ENCODE data around the gene COL28A1. TPM values are rescaled to one million over a fixed set of nuclear protein-coding genes. Genes with fewer than 3 reads are reported as not detected.

Gene COL28A1
- polyA plus RNA-seq, 1 experiment = 0.04 TPM

DNA sequence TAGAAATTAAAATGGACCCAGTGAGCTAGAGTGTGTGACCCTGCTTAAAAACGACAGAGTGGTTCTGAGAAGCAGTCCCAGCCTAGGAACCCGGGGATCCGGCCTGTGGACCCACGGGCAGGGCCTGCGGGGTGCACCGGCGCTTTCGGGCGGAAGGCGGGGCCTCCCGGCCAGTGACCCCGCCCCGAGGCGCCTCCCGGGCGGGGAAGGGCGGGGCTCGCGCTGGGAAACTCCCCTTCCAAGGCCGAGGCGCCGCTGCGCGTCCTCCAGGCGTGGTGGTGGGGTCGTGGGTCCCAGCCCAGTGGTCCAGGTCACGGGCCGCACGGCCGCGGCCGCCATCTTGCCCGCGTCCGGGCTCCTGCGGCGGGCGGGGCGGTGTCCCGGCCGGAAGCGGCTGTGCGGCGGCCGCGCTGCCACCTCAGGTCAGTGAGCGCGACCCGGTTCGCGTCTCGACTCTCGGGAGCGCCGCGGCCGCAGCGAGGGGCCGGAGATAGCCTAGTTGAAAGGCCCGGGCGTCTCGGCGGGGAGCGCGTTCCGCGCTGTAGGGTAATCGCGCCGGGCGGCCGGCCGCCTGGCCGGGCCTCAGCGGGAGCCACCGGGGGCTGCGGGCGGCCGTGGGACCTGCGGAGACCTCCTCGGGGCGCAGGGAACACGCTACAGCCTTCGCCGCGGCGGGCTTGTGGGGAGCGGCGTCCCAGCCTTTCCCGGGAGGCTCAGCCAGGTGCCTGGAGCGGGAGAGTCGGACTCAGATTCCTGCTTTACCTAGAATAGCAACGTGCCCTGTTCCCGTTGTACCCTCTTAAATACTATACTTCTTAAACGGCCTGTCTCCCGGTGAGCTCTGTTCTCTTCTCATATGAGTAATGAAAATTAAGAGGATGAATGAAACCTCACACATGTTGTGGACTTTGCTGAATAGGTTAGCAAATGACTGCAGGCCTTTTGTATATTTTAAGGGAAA lies 31.3 kb upstream of the COL28A1 start, which contains the start of gene MIOS:
MIOS (plus strand) TSS at position 234 of the 961 bp plus-strand sequence. CDS start 5,592 bp downstream, outside the sequence.
- TF ChIP-seq, protein P1, sequence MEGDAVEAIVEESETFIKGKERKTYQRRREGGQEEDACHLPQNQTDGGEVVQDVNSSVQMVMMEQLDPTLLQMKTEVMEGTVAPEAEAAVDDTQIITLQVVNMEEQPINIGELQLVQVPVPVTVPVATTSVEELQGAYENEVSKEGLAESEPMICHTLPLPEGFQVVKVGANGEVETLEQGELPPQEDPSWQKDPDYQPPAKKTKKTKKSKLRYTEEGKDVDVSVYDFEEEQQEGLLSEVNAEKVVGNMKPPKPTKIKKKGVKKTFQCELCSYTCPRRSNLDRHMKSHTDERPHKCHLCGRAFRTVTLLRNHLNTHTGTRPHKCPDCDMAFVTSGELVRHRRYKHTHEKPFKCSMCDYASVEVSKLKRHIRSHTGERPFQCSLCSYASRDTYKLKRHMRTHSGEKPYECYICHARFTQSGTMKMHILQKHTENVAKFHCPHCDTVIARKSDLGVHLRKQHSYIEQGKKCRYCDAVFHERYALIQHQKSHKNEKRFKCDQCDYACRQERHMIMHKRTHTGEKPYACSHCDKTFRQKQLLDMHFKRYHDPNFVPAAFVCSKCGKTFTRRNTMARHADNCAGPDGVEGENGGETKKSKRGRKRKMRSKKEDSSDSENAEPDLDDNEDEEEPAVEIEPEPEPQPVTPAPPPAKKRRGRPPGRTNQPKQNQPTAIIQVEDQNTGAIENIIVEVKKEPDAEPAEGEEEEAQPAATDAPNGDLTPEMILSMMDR (IDR thresholded peaks at IDR 0.05; ENCODE audit: low read depth, low read length) = no peak
- no peak within 1 kb of the TSS for H3K27ac ChIP-seq (ENCODE audit: low read depth, low read length)
- CTCF ChIA-PET = interaction anchor here (1.2 to 1.6 kb wide), 2 partner anchors 144 to 464 kb away, joined by 3 to 7 read pairs; no protein-coding TSS in a partner anchor
- peak; percentile 26 for DNase-seq (ENCODE audit: low read depth, low spot score)
- H3K27me3 ChIP-seq (ENCODE audit: control insufficient read depth, insufficient read depth, low read length) = no peaks in the 10 kb centered on the region
- H3K4me3 ChIP-seq (ENCODE audit: low read depth, low read length) = peak within 1 kb of the TSS; percentile 74
- POLR2A ChIA-PET = no interaction called here
- H3K9me3 ChIP-seq (ENCODE audit: control insufficient read depth, insufficient read depth, low read length) = no peaks in the 10 kb centered on the region

DNA sequence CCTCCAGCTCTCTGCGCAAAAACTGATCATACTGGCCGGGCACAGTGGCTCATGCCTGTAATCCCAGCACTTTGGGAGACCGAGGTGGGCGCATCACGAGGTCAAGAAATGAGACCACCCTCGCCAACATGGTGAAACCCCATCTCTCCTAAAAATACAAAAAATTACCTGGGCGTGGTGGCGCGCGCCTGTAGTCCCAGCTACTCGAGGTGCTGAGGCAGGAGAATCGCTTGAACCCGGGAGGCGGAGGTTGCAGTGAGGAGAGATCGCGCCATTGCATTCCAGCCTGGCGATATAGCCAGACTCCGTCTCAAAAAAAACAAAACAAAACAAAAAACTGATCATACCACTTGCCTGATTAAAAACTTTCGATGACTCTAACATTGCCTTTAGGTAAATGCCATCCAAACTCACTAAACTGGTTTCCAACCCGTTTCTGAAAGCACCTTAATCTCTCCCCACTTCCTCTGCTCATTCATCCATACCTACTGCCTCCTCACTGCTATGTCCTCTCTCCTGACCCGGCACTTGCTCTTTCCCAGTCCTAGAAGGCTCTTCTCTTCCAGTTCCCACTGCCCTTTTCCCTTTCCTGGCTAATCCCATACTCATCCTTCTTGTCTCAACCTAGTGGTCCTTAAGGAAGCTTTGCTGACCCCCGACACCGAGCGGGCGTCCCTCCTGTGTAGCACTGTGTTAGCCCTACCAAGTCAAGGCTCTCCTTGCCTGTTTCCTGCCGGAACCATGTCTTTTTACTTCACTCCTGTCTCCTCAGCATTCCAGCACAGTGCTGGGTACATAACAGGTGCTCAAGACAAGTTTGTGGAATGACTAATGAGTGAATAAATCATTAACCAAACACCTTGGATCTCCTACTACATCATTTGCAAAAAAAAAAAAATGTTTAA lies 30.3 kb upstream of the COL28A1 start:
- Histone ChIP-seq H3K27ac (ENCODE audit: low read depth, low read length) (no peak overlapping the region), H3K4me3 (ENCODE audit: low read depth, low read length) (peak overlapping the region; percentile 74), H3K9me3 (ENCODE audit: control insufficient read depth, insufficient read depth, low read length) (no peaks in the 10 kb centered on the region), H3K27me3 (ENCODE audit: control insufficient read depth, insufficient read depth, low read length) (no peaks in the 10 kb centered on the region)
- ChIA-PET CTCF (interaction anchor here (1.4 kb wide), 1 partner anchor 463 kb away, joined by 6 read pairs; no protein-coding TSS in a partner anchor), POLR2A (no interaction called here)
- TF ChIP-seq, protein P1 (IDR thresholded peaks at IDR 0.05; ENCODE audit: low read depth, low read length) = no peak
- no peak for DNase-seq (ENCODE audit: low read depth, low spot score)

DNA sequence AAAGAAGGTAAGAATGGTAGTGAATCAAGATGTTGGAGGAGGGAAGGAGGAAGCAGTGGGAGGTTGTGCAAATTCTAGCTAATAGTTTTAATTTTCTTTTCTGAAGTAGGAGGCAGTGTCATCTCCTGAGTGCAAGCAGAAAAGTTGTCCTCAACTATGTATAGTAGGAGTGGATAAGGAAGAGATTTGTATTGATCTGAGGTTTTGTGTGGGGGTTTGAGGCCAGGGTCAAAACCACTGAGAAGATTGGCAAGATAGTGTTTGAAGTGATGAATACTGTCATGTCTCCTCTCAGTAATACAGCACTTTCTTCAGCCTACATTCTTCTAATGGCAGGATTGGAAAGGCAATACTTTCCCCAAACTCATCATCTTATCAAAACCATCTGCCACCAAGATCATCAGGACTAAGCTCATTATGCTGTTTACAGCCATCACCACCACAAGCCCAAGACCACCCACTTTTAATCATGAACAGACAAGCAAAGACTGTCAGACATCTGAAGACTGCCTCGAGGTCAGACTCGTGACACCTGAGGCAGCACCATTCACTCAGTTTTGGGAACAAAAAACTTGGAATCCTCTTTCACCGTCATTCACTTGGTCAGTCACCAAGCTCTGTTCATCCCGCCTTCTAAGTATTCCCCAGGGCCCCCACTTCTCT lies 29.5 kb upstream of the COL28A1 start:
- no peak overlapping the region for H3K4me3 ChIP-seq (ENCODE audit: low read depth, low read length)
- no peak for DNase-seq (ENCODE audit: low read depth, low spot score)
- peaks cover under 1% of the 10 kb centered on the region for H3K27me3 ChIP-seq (ENCODE audit: control insufficient read depth, insufficient read depth, low read length)
- no peaks in the 10 kb centered on the region for H3K9me3 ChIP-seq (ENCODE audit: control insufficient read depth, insufficient read depth, low read length)
- H3K27ac ChIP-seq (ENCODE audit: low read depth, low read length) = no peak overlapping the region
- CTCF ChIA-PET = interaction anchor here (1.0 to 1.4 kb wide), 2 partner anchors 23 to 462 kb away, joined by 3 to 6 read pairs; no protein-coding TSS in a partner anchor
- TF ChIP-seq, protein P1 (IDR thresholded peaks at IDR 0.05; ENCODE audit: low read depth, low read length) = no peak
- POLR2A ChIA-PET = interaction anchor here (0.5 kb wide), 1 partner anchor 73 kb away, joined by 5 read pairs; no protein-coding TSS in a partner anchor

DNA sequence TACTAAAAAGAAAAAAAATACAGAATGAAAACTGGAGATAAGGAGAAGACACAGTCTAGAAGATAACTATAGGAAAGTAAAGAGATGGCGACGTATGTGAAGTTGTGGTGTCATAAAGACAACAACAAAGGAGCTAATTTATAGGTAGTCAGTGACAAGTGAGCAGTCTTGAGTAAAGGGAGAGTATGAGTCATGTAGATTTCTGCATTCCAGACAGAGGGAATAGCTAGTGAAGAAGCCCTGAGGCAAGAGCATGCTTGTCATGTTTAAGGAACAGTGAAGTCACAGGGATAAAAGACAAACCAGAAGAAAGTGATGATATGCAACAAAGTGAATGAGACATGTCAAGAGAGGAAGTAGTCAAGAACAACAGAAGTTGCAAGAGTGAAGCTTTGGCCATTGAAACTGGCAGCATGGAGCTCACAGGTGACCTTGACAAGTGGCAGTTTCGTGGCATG lies 28.7 kb upstream of the COL28A1 start:
- CTCF ChIA-PET = interaction anchor here (0.6 to 1.4 kb wide), 4 partner anchors 13 to 699 kb away, joined by 3 to 6 read pairs (median 4); no protein-coding TSS in a partner anchor
- TF ChIP-seq, protein P1 (IDR thresholded peaks at IDR 0.05; ENCODE audit: low read depth, low read length) = no peak
- DNase-seq (ENCODE audit: low read depth, low spot score) = peak; percentile 4
- no peak overlapping the region for H3K27ac ChIP-seq (ENCODE audit: low read depth, low read length)
- POLR2A ChIA-PET = interaction anchor here (0.5 kb wide), 1 partner anchor 72 kb away, joined by 5 read pairs; no protein-coding TSS in a partner anchor
- no peak overlapping the region for H3K4me3 ChIP-seq (ENCODE audit: low read depth, low read length)
- peaks cover 3% of the 10 kb centered on the region for H3K27me3 ChIP-seq (ENCODE audit: control insufficient read depth, insufficient read depth, low read length)
- H3K9me3 ChIP-seq (ENCODE audit: control insufficient read depth, insufficient read depth, low read length) = no peaks in the 10 kb centered on the region
